HG03060 (cell line): ENCODE data around the gene HES1.
"Not testable (repeated sequence)": the region's sequence is repeated elsewhere in the genome, so short reads cannot be mapped to it uniquely, and the experiment has no call there.

Source experiments
- ATAC-seq: cut with Tn5 transposase; IDR thresholded peaks from one replicate; pipeline ENCODE4 v1.9.1; 2021; ENCODE audit warnings: low read depth, moderate number of reproducible peaks; ENCODE audit not compliant: unreplicated experiment

Gene HES1, protein sequence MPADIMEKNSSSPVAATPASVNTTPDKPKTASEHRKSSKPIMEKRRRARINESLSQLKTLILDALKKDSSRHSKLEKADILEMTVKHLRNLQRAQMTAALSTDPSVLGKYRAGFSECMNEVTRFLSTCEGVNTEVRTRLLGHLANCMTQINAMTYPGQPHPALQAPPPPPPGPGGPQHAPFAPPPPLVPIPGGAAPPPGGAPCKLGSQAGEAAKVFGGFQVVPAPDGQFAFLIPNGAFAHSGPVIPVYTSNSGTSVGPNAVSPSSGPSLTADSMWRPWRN

DNA sequence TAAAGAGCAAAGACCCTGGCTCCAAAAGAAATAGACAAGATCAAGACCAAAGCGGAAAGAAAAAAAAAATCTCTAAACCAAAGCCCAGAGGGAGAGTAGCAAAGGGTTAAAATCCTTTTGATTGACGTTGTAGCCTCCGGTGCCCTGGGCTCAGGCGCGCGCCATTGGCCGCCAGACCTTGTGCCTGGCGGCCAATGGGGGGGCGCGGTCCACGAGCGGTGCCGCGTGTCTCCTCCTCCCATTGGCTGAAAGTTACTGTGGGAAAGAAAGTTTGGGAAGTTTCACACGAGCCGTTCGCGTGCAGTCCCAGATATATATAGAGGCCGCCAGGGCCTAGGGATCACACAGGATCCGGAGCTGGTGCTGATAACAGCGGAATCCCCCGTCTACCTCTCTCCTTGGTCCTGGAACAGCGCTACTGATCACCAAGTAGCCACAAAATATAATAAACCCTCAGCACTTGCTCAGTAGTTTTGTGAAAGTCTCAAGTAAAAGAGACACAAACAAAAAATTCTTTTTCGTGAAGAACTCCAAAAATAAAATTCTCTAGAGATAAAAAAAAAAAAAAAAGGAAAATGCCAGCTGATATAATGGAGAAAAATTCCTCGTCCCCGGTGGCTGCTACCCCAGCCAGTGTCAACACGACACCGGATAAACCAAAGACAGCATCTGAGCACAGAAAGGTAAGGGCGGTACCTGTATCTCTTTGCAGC lies at the start of gene HES1:
Gene HES1 (plus strand): TSS at position 343 of the 713 bp plus-strand sequence. CDS start 233 bp downstream, at position 576.
- ATAC-seq, result peak; percentile 22

DNA sequence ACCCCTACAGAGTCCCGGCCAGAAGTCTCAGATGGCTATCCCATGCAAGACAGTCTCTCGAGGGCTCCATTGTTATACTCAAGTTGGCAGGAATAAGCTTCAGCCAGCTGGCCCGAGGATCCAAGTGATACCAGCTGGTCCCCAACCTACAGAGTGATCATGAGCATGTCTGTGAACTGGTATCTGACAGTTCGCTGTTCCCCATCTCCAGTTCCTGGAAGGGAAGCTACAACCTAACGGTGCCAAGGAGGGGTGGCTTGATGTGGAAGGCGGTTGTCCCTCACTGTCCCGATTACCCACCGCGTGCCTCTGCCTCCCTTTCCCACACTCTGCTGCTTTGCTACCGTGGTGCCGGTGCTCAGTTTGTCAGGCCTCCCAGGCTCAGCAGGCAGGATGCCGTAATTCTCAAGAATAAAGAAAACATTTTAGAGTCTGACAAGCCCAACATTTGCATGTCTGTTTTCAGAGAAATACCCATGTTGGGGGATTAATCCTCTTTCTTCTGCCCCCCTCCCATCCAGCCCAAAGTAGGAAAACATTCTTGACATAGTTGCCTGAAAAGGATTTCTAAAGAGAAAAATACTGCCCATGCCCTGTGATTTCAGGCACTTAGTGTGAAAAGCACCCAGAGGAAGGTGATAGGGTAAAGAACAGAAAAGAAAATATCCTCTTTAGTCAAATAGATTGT lies 49.4 kb upstream of the HES1 start:
- no peak for ATAC-seq

DNA sequence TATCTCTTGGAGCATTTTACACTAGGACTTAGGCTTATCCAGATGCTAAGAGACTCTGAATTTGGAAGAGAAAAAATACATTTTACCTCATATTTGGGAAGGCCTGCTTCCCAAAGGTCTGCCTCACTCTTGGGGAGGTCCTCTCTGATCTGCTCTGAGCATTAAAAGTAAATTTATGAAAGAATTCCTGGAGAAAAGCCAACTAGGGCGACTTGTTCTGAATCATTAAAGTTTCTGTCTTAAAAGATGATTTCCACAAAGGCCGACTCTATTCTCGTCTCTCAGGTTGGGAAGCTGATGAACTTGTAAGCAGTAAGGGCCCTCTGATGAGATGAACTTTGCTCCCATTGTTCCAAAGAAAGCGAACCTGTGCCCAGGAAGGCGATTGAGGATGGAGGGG lies 48.7 kb upstream of the HES1 start:
- no peak for ATAC-seq

DNA sequence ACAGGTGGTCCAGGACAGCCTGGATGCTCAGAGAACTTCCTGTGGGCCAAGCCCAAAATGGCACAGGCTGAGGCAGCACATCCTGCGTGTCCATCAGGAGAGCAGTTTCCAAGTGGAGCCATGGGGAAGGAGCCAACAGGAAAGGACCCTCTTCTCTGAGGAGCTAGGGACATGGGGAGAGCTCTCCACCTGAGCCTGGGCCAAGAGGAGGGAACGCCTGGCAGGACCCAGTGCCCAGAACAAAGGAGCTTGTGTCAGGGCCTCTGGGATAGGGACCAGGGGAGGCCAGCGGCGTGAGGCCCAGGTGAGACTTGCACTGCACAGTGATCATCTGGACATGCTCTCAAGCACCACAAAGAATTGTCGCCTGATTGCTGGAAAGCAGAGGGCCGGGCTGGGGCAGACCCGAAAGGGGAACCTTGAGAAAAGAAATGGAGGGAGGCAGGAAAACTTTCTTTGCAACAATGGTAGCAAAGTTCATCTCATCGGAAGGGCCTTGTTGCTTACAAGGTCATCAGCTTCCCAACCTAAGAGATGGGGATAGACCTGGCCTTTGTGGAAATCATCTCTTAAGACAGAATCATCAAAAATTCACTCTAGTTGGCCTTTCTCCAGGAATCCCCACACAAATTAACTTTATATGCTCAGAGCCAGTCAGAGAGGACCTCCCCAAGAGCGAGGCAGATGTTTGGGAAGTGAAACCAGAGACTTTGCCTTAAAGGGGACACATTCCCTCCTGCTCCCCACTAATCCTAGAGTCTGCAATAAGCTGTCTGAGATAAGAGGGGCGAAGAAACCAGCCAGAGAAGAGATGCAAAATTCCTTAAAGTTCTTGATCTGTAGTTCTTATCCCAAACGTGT lies 47.7 kb upstream of the HES1 start:
- ATAC-seq, result no peak

DNA sequence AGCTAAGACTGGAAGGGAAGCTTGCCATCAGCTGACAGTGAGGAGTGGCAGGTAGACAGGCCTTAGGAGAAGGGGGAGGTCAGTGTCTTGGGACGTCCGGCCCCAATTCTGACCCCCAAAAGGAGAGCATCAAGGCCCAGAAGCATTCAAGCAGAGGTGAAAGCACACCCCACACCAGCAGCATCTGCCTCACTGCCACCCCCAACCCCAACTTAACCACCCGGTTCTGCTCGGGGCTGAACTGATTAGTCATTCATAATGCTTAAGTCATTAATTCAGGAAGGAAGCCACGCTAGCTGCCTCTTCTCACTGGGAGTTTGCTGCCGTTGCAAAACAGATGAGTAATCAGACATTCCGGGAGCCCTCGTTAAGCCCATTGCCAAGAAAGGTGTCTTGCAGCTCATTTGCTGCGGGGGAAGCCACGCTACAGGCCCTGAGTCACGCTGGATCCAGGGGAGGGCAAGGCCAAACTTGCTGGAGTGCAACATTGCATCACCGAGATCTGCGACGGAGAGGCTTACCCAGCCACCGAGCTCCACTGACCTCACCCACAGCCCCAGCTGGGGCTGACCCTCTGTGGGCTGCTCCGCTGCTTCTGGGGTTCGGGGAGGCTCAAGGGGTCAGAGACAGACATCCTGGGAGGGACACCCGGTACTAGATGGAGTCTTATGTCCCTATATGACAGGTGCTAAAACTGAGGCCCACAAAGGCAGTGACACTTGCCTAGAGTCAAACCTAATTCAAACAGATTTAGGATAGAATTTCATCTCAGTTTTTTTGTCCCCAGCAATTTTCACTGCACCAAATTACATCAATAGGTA lies 46.4 kb upstream of the HES1 start:
- ATAC-seq, result no peak

DNA sequence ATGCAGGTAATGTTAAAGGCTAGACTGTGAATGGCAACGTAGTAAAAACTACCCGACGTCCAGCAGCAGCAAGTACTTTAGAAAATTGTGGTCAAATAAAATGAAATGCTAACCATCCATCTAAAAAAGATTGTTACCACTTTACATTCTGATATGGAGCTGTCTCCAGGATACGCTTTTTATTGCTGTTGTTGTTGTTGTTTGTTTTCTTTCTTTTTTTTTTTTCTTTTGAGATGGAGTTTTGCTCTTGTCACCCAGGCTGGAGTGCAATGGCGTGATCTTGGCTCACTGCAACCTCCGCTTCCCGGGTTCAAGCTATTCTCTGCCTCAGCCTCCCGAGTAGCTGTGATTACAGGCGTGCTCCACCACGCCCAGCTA lies 45.8 kb upstream of the HES1 start:
- ATAC-seq, result not testable (repeated sequence)

DNA sequence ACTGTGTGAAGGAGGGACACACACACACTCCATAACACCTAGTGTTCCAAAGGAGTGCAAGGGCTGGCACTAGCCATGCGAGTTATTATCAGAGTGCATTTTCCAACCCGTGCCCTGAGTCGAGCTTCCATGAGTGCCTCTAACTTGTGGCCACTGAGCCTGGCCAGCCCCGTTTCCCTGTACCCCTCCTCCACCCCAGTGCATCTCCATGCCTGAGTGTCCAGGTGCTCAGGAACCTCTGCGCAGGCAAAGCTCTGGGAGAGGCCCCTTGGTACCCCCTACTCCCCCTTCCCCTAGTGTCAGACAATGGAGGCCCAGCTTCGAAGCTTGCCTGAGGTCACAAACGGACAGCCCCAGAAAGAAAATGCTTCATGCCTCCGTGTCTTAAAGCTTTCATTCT lies 45.2 kb upstream of the HES1 start:
- no peak for ATAC-seq

DNA sequence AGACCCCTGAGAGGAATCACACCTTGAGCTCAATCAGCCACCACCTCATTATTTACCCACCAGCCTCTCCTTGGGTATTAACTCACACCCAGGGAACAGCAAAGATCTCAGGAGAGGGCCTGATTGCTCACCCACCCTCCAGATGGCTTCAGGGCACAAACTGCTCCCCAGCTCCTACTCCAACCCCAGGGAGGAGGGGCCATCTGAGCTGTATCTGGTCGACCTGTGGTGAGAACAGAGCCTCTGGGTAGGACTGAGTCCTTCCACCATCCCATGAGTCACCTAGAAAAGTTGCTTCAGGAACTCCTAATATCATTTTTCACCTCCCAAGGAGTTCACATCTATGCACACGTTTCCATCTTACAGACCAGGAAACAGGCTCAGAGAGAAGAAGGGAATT lies 44.8 kb upstream of the HES1 start:
- no peak for ATAC-seq

DNA sequence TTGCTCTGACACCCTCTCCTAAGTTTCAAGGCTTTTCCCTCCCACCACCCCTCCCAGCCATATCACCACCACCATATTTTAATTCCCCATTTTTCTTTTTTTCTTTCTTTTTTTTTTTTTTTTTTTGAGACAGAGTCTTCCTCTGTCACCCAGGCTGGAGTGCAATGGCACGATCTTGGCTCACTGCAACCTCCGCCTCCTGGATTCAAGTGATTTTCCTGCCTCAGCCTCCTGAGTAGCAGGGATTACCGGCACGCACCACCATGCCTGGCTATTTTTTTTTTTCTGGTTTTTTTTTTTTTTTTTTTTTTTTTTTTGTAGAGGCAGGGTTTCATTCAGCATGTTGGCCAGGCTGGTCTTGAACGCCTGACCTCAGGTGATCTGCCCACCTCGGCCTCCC lies 44.1 kb upstream of the HES1 start:
- ATAC-seq, result not testable (repeated sequence)

DNA sequence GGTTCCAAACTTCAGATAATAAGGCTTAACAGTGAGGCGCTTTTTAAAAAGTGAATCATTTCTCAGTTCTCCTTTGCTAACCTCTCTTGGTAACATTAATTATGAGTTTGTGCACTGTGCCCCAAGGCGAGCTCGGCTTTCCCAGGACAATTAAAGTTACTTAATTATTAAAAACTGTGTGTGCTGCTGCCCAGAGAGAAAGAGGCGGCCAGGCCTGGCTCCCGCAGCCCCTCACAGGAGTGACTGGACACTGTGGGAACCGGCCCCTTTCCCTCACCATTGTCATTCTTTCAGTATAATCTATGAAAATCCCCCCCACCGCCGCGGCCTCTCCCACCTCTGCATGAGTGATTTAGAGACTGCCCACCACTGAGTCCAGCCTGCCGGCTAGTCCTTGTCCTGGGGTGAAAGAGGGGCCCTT lies 43.1 kb upstream of the HES1 start:
- no peak for ATAC-seq

DNA sequence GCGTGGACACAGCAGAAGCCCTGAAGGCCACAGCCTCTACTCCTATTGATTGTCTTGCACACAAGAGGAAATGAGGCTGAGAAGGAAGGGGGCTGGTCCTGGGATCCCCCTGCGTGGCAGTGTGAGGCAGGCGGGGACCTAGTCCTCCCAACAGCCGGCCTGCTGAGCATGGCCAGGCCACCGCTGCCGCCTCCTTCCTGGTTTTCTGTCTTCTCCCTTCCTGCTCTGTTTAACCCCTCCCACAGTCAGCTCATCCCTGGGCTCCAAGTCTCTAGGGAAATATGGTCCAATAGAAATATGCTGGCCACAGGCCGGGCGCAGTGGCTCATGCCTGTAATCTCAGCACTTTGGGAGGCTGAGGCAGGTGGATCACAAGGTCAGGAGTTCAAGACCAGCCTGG lies 42.1 kb upstream of the HES1 start:
- no peak for ATAC-seq

DNA sequence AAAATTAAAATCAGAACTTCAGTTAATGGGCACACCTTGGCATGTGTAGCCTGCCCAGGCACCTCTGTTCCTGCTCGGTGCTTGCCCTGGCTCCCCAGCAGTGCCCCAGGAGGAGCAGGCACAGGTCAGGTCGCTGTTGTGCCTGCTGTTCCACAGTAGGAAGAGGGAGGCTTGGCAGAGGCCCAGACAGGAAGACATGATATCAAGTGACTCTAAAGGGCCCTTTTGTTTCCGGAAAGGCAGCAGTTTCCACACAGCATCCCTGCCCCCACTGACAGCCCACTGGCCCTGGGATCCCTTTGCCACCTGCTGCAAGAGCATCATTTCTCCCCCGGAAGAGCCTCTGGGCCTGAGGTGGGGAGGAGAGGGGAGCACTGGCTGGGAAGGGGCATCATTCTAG lies 40.5 kb upstream of the HES1 start:
- no peak for ATAC-seq

DNA sequence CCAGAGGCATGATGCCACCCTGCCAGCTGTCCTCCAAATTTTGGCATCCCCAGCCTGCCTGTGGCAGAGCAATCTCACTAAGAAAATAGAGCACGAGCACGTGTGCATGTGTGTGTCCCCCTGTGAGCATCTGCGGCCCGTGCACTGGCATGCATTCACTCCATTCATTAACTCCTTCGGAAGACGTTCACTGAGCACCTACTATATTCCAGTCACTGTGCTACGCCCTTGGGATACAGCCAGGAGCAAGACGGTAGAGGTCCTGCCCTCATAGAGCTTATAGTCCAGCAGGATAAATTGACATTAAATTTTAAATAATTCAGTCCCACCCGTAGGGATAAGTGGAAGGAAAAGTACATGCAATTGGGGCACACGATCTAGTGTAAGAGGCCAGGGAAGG lies 40.0 kb upstream of the HES1 start:
- ATAC-seq, result no peak

DNA sequence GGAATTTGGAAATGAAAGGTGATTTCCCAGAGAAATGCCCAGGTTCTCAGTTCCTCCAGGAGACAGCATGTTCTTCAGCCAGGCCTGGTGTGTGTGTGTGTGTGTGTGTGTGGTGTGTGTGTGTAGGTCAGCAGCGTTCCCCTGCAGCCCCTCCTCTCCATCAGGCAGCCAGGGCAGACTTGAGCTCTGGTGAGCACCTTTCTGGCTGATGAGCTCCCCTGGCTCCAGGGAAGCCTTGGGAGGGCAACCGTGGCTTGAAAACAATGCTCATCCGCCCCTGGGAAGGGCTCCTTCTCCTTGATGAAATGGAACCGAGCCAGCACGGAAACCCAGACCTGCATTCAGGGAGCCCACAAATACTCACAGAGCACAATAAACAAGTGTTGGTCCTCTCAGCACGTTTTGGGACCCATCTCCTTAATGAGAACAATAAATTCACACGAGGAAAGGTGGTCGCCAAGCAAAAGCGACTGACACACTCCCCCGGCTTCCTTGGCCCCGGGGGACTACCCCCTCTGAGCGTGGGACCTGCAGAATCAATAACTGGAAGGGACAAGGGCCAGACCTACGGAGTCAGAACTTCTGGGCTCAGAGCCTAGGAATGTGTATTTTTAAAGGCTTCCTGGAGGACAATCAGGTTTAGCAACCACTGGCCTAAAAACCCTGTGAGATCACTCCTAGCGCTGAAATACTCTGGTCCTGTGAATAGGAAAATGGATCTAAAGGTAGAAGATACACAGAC lies 38.6 kb upstream of the HES1 start:
- no peak for ATAC-seq

DNA sequence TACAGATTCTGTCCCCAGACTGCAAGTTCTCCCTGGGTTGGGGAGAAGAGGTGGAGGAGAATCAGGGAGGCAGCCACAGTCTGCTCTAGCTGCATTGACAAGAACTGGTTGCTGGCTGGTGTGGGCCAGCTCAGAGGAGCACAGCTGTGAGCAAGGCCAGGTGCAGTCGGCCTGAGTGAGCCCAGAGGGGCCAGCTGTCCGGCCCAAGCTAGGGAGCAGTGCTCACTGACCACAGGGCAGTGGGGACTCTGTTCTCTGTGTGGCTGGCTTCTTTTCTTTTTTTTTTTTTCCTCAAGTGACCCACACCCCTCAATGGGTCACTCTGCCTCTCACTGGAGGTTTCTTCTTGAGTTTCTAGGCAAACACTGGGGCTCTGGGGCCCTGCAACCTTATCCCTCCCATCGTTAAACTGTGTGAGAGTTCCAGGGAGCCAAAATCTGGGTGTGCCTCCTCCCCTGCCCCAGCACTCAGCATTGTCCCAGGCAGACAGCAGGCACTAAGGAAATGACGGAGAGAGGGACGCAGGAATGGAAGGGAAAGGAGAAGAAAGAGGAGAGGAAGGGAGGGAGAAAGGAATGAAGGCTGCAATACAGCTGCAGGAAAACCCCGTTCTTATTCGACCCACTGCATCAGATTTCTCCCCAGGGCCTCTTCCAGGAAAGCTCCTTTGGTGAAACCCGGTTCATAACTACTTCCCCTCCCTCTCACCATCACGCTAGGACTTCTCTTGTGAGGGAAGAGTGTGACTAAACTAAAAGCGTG lies 37.7 kb upstream of the HES1 start:
- ATAC-seq, result no peak

DNA sequence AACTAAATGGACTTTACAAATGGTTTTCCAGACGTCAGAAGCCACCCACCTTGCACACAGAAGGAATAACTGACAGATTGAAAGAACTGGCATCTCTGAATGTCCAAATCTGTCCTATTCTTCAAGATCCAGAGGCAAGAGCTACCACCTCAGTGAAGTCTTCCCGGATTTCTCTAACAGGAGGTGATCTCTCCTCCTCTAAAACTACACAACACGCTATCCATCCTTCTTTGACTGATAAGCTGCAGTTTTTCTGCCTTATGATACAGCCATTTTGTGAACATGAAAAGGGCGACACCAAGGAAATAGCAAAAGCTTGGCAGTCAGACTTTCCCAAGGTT lies 37.1 kb upstream of the HES1 start:
- no peak for ATAC-seq

DNA sequence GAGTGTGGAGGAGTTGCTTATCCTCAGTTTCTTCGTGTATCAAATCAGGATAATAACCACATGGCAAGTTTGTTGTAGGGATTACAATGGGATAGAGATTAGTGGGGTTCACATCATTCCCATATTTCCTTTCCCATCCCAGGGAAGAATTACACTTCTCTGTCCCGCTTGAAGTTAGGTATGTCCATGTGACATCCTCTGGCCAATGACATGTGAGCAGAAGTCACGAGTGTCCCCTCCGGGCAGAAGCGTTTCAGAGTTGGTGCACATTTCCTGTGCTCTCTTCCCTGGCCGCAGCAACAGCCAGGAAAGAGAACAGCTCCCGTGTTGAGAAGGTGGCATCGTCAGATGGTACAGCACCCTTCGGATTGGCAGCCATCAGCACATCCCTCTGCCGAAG lies 36.7 kb upstream of the HES1 start:
- no peak for ATAC-seq

DNA sequence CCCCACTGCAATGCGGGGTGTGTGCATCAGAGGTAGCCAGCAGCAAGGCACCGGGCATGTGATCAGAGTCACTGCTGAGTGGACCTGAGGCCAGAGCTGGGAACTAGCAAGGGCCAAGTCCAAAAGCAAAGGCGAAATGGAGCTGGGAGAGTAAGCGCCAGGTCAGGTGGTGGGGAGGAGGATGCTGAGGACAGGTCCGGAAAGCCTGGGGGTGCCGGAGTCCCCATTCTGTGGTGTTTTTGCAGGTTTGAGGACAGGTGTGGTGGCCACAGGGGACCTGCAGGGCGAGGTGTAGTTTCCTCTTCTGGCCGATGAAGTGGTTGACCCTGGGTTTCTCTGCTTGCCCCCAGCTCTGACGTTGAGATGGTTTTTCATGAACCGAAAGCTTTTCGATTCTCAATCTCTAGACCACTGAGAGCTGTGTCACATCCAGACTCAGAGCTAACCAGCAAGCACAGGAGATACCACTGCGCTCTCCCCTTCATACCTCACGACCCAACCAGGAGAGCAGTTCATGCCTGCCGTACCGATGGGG lies 35.0 kb upstream of the HES1 start:
- ATAC-seq, result peak; percentile 55
